ENCODE measurements around the gene ATF7IP2.
A peak's percentile ranks its signal among the peaks of the same experiment; 100 is the strongest.

The ATF7IP2 gene

DNA sequence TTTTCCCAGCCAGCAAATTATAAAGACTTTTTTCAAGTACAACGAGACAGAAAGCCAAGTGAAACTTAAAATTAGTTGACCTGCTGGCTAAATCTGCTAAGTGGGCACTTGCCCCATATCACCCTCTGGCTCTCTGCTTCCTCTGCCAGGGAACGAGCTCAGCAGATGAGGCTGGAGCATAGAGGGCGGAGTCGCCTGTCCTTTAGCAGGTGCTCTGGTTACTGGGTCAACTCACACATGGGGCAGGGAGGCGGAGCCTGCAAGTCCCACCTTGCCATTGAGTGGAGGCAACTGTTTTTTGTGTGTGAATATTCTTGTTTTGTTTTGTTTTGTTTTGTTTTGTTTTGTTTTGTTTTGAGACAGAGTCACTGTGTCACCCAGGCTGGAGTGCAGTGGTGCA, 132.0 kb downstream of the ATF7IP2 start:
- no peak for DNase-seq

- no peak for DNase-seq
These were observed 132.7 kb downstream of the ATF7IP2 start for GRCh38 chr16:10518479-10519041.

DNA sequence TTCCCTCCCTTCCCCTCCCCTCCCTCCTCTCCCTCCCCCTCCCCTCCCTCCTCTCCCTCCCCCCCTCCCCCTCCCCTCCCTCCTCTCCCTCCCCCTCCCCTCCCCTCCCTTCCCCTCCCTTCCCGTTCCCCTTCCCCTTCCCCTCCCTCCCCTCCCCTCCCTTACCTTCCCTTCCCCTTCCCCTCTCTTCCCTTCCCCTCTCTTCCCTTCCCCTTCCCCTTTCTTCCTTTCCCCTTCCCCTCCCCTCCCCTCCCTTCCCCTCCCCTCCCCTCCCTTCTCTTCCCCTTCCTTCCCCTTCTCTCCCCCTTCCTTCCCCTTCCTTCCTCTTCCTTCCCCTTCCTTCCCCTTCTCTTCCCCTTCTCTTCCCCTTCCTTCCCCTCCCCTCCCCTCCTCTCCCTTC, 133.4 kb downstream of the ATF7IP2 start:
- DNase-seq = no peak

- no peak for DNase-seq
These were observed 134.3 kb downstream of the ATF7IP2 start for GRCh38 chr16:10519929-10520868.

GRCh38 chr16:10520869-10521578, 135.2 kb downstream of the ATF7IP2 start:
- no peak for DNase-seq

DNA sequence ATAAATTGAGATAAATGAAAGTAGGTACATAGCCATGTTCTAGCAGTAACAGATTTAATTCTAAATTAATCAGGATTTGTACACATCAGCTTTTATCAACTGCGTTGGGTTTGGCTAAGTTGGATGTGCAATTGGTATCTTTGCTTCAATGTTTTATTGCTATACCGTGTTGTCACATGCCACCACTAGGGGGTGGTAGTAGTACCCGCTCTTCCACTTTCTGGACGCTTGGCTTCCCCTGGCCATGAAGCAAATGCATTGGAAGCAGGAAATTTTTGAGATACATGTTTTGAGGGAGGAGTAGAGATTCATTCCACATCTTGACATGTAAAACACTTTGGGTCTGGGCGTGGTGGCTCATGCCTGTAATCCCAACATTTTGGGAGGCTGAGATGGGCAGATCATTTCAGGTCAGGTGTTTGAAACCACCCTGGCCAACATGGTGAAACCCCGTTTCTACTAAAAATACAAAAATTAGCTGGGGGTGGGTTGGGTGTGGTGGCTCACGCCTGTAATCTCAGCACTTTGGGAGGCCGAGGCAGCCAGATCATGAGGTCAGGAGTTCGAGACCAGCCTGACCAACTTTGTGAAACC, 135.9 kb downstream of the ATF7IP2 start:
- peak; percentile 26 for DNase-seq

- DNase-seq = no peak
These were observed 137.1 kb downstream of the ATF7IP2 start for GRCh38 chr16:10522966-10523365.

DNA sequence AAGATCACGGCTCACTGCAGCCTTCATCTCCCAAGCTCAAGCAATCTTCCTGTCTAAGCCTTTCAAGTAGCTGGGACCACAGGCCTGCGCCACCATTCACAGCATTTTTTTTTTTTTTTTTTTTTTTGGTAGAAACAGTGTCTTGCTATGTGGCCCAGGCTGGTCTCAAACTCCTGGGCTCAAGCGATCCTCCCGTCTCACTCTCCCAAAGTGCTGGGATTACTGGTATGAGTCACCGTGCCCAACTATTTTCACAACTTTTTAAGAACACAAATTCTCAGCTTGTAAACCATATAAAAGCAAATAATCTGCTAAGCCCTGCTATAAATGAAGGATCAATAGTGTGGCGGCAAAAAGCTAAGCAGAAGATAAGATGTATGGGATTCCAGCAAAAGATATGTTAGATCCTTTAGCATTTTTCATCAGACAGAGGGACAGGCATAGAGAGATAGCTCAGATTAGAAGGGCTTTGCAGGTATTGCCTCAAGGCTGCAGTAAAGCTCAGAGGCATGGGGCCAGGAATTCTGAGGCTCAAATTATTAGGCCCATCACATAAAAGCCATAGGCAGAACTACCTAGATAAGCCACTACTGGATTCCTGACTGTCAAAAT, 139.5 kb downstream of the ATF7IP2 start:
- no peak for DNase-seq

DNA sequence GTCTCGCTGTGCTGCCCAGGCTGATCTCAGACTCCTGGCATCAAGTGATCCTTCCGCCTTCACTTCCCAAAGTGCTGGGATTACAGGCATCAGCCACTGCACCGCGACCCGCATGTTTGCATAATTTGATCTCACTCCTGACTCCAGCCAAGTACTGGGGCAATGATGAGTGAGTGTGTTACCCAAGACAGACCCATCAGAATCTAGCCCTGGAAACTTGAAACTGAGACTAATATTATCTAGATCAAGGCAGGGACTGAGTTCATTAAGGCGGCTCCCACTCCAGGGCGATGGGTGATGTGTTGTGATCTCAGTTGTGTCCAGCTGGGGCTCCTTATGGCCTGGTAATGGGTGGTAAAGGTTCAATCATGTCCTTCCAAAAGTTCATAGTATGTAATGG, 141.1 kb downstream of the ATF7IP2 start:
- DNase-seq = no peak

GRCh38 chr16:10528635-10529034, 142.8 kb downstream of the ATF7IP2 start:
- DNase-seq = no peak

DNA sequence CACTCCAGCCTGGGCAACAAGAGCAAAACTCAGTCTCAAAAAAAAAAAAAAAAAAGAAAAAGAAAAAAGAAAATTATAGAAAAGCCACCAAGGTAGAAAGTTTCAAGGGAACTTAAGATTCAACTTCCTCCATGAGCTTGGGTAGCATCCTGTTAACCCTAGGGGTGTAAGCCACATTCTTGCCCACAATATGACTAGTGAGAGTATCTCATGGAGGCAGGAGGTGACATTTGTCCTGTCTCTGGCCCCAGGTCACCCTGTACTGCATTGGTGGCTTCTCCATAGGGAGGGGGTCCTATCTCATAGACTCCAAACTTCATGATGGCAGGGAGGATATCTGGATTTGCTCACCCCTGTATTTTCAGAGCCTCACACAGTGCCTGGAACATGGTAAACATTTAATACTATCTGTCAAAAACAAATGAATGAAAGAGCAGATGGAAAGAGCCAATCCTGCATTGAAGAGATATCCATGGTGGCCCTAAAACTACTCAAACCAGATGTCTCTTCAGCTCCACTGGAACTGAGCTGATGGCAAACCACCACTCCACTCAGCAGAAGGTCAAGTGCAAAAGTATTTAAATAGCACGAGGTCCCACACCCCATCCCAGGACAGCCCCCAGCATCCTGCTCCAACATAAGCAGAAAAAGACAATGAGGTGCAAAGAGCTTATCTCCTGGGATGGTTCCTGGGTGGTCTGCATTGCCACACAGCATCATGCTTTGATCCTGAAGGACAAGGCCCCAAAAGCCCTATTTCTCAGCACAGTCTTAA, 144.2 kb downstream of the ATF7IP2 start:
- no peak for DNase-seq

GRCh38 chr16:10530685-10531084, 144.8 kb downstream of the ATF7IP2 start:
- DNase-seq = no peak

DNA sequence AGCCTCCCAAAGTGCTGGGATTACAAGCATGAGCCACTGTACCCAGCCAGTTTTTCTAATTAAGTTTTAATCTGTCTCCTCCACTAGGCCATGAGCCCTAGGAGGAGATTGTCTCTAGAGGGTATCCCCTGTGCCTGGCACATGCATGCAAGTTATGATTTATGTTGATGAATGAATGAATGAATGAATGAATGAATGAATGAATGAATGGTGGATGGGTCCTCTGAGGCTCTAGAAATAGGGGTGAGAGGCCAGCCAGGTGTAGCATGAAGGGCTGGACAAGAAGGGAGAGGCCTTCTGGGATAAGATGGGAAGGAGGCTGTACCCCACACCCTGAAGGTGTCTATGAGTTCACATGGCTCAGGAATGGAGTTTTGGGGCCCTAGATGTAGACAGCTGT, 145.7 kb downstream of the ATF7IP2 start:
- no peak for DNase-seq
